Occipital lobe (tissue), 2 donors: ENCODE data around the gene SPATA6. TPM values are rescaled to one million over a fixed set of nuclear protein-coding genes. Genes with fewer than 3 reads are reported as not detected.
"Not testable (repeated sequence)": the region's sequence is repeated elsewhere in the genome, so short reads cannot be mapped to it uniquely, and the experiment has no call there.

Source experiments
- DNase-seq: peaks from one replicate; lab custom pipeline; 2025; lab: John Stamatoyannopoulos, UW
- total RNA-seq: library from RNA; depleted of rRNA; stranded (reverse); fragments of >200 nt; gene quantifications from one replicate; pipeline ENCODE4 v1.2.3, GENCODE V29; 2014

Gene SPATA6
- total RNA-seq, result 15.8 TPM

DNA sequence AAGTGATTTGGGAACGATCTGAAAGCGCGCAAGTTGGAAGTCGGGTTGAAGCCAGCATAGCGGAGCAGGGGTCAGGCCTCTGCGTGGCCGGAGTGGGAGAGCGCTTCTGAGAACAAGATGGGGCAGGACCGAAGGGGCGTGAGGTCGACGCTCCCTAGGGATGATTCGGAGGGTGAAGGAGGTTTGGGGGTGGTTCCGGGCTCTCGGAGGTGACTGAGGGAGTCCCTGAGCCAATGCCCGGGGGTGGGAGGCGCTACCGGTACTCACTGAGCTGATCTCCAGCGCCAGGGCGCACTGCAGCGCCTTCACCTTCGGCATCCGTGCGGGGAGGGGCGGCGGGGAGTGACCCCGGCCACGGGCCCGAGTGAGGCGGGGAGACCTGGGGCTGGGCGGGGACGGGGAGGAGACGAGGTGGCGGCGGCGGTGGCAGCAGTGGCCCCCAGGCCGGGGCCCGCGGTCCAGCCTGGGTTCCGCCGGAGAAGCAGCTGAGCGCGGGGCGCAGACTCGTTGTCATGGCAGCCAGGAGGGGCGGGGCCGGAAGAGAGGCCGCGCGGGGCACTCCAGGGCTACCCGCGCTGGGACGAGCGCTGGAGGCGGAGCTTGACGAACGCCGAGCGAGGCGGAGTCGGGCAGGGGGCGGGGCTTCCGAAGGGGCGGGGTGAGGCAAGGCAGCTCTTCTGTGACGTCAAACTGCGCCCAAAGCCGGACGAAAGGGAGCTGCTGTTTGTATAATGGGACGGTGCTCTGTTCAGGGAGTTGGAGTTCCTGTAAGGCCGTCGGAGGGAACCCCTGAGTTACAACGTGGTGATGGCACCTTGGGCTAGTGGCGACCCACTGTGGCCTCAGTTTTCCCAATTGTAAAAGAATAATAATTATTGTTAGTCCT is at the start of gene SPATA6:
Gene SPATA6 (minus strand): TSS at position 514 of the 886 bp plus-strand sequence. CDS start 196 bp downstream, at position 318.
- DNase-seq, result peak; percentile 95

DNA sequence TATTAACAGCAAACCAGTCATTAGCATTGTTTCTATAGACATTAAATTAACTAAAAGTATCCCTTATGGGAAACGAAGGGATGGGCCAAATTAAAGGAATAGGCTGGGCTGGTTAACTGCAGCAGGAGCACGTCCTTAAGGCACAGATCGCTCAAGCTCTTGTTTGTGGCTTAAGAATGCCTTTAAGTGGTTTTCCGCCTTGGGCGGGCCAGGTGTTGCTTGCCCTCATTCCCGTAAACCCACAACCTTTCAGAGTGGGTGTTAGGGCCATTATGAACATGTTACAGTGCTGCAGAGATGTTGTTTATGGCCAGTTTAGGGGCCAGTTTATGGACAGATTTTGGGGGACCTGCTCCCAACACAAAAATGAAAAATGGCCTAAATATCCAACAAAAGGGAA is 47.9 kb upstream of the SPATA6 start:
- not testable (repeated sequence) for DNase-seq

DNA sequence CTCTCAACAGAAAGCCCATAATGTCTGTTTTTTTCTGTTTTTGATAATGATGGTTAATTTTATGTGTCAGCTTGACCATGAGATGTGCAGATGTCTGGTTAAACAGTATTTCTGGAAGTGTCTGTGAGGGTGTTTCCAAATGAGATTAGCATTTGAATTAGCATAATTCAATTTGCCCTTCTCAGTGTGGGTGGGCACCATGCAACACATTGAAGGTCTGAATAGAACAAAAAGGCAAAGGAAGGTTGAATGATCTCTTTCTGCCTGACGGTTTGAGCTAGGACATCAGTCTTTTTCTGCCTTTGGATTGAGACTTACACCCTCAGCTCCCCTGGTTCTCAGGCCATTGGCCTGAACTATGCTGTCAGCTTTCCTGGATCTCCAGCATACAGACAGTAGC is 34.9 kb upstream of the SPATA6 start:
- no peak for DNase-seq

DNA sequence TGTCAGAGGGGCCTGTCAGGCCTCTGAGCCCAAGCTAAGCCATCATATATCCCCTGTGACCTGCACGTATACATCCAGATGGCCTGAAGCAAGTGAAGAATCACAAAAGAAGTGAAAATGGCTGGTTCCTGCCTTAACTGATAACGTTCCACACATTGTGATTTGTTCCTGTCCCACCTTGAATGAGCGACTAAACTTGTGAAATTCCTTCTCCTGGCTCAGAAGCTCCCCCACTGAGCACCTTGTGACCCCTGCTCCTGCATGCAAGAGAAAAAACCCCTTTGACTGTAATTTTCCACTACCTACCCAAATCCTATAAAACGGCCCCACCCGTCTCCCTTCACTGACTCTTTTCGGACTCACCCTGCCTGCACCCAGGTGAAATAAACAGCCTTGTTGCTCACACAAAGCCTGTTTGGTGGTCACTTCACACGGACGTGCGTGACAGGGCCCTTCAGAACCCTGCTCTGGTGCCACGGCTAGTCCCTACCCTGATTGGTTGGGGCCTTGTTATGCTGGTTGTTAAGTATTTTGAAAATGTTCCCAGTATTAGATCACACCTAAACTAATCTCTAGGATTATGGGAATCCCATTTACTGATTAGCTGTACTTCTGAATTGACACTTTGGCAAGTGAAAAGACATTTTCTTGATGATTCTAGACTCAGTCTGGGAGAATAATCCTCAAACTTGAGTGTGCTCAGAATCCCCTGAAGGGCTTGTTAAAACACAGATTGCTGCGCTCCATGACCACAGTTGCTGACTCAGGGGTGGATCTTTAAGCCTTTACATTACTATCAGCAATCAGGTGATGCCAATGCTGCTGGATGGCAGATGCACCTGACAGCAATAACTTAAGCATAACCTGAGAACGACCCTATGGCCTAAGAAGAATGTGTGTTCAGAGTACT is 28.8 kb upstream of the SPATA6 start:
- DNase-seq, result no peak

- no peak for DNase-seq
These were observed 27.3 kb upstream of the SPATA6 start for GRCh38 chr1:48499211-48499735.

DNA sequence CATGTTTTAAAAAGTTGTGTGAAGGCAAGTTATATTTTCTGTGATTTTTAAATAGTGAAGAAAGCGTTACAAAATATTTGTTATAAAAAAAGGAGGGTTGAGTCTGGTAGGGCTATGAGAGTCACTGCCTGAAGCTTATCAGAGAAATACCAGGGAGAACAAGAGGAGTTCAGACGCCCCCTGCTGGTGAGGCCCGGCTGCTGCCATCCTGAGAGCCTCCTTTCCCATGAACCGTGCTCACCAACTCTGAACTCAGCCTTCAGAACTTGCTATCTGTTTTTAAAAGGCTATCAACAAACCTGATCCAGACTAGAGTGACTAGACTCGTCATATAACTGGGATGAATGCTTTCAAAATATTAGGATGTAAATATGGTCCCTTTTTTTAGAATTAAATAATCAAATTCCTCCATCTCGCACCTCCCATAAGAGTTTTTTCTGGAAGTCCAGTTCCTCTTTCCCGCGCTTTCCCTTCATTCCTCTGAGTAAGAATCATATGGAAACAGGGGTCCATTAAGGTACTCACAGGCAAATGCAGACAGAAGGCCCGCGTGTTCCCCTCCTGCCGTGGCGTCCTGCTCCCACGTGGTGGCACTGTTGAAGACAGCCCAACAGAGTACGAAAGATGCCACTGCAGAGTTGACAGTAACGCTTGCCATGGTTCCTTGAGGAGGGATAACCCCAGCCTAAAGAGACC is 26.2 kb upstream of the SPATA6 start:
- DNase-seq, result peak; percentile 67

- DNase-seq, result no peak
These were observed 23.9 kb upstream of the SPATA6 start for GRCh38 chr1:48495911-48496310.

DNA sequence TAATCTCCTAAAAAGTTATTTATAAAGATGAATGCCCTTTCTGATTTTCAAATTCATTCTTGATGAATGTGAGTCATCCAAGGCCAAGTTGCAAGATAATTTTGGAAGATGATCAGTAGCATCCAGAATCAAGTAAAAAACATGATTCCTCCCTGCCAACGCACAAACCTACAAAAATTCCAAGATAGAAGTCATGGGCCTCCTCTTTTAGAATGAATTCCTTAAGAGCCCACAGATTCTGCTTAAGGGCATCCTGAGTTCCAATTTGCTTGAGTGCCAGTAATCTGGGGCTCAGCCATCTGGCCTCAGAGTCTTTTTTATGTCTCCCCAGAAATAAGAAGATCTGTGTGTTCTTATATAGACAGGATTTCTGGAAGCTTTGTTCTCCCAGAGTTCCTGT is 23.2 kb upstream of the SPATA6 start:
- no peak for DNase-seq

- DNase-seq, result peak; percentile 75
These were observed 22.2 kb upstream of the SPATA6 start for GRCh38 chr1:48493970-48494769.

DNA sequence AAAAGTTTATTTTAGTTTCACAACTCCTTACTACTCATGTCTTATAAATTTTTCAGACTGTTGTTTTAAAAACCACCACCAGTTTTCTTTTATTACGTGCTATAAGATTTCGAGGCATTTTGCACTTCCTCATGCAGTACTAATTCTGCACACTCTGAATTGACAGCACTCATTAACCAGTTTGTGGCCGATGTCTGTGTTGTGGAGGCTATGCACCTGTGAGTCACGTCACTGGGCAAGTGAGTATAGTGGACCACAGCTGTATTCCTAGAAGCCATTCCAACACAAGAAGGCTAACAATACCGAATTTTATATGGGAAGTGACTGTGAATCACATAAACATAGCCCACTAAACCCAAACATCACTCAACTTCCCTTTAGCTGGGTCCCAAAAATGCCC is 21.0 kb upstream of the SPATA6 start:
- no peak for DNase-seq

DNA sequence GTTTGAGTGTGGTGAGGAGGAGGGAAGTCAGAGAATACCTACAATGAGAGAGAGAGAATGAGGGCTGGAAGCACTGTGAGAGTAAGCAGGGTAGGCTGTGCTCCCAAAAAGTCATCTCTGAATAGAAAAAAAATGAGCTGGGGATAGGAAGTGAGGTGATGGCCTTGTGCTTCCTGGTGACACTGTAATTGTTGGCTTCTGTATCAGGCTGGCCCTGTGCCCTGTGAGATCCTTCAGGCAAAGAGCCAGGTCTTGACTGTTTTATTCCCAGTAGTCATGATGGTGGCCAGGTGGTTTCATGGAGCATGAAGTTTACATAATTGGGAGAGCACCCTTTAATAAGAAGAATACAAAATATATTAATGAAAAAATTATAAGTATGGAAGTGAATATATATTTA is 20.4 kb upstream of the SPATA6 start:
- no peak for DNase-seq

GRCh38 chr1:48488721-48489120 is 16.7 kb upstream of the SPATA6 start:
- DNase-seq, result no peak

- DNase-seq, result no peak
These were observed 8.5 kb upstream of the SPATA6 start for GRCh38 chr1:48480504-48480903.

- DNase-seq, result not testable (repeated sequence)
These were observed 8.0 kb upstream of the SPATA6 start for GRCh38 chr1:48480023-48480422.

- no peak for DNase-seq
These were observed 634 bp upstream of the SPATA6 start for GRCh38 chr1:48472638-48473037.

GRCh38 chr1:48470950-48471690 is 884 bp downstream of the SPATA6 start:
- no peak for DNase-seq

DNA sequence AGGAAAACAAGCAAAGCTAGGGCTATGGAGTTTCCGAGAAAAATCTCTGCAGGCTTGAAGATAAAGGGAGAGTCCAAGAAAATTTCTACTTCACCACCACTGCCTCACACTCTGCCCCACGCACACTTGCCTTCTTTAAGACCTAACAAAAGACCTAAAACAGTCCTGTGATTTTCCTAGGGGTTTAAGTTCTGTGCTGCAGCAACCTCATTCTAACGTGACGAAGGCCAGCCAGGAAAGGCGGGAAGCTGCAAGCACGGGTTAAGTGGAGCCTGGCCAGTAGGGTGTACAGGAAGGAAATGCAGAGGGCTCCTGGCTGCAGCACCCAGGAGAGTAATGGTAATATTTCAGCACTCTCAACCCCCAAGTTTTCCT is 1.5 kb downstream of the SPATA6 start:
- peak; percentile 40 for DNase-seq

DNA sequence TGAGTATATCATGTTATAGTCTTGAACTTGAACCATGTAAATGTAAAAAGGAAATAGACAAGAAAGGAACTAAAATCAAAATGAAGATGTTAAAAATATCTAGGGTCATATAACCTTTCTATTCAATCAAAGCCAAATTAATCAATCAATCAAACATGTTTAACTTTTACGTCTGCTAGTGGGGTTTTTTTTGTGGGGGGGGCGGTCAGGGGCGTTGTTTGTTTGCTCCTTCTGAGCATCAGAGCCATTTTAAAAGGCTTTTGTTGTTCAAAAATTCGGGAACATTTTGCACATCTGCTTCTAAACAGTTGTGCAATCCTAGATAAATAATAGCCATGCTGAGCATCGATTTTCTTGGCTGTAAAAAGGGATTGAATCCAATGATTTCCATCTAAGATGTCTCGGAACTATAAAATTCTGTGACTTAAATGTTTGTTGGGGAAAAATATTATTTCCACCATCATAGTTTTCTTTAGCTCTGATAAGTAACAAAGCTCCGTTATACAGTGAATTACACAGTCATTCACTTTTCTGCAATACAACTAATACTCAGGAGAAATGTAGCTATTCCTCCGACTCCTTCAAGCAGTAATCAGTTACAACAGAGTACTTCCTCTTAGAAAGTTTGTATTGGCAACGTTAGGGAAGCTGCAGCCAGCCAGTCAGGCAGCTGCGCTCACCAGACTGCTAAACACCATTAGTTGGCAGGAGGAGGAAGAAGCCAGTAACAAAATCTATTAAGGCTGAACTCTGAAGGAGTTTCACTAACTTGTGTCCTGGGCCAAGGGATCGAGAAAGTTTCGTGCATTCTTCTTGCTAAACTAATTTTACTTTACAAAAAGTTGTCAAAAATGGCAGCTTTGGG is 2.2 kb downstream of the SPATA6 start:
- peak; percentile 27 for DNase-seq

DNA sequence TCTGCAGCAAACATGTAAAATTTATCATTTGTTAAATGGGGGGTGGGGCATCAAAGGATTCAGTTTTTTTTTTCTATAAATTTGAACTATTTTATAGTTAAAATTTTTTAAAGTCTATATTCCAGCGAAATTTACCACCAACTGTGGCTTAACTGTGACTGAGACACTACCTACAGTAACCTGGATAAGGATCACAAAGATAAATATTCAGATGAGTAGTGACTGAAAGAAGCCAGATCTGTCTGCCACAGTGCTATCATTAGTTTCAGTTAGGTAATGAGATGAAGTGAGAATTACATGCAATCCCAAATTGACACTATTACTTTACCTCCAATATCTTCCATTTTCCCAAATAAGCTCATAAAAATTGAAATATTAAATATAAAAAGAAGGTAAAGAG is 5.4 kb downstream of the SPATA6 start:
- DNase-seq, result no peak
